Suprapubic skin (tissue), 3 donors: ENCODE measurements around the gene CLSTN2.

Experiments used
- EP300 ChIP-seq: sonication (generic); formaldehyde crosslinking; IDR thresholded peaks from one replicate; pipeline ENCODE4 v1.6.1; 2017; ENCODE audit warnings: antibody characterized with exemption
- POLR2A ChIP-seq, 2 donors: fragments of 450-650 bp; IDR thresholded peaks; one replicate each; pipeline ENCODE4 v1.6.1; 2017; ENCODE audit warnings: antibody characterized with exemption in 2 of 2, mild to moderate bottlenecking in 2 of 2, moderate library complexity in 2 of 2
- TF ChIP-seq, protein P1 (sequence below), 2 donors: fragments of 200-600 bp in 1 of 2; fragments of 450-650 bp in 1 of 2; sonication (generic) in 1 of 2; IDR thresholded peaks; one replicate each; pipeline ENCODE4 v1.5.1; 2016 to 2019; ENCODE audit warnings: antibody characterized with exemption in 2 of 2, mild to moderate bottlenecking in 1 of 2, moderate library complexity in 1 of 2

DNA sequence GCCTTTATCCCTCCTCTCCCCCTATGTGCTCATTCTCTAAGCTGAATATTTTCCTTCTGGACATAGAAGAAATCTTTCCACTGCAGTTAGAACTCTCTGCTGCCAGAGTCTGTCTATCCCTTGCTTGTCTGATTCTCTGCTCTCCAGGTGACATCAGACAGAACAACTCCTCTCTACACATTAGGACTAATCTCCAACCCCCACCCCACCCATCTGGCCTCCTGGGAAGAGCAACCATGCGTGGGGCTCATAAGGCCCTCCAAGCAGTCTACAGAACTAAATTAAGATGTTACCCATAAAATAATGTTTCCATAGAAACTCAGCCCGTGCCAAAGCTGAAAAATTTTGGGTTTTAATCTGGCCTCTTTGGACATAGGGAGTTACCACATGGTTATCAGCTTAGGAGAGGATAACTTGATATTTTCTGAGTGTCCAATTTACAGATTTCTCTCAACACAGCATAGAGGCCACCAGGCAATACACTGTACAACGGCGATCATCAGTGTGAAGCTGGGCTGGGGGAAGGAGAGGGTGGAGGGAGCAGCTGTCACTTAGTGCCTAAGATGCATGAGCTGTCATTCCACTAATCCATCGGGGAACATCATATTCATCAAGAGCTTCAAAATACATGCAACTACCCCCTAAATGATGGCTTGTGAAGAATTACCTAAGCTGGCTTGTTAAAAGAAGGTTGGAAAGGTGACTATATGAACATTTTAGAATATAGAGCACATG lies 199.4 kb downstream of the CLSTN2 start:
- TF ChIP-seq POLR2A (IDR thresholded peaks at IDR 0.05) (no peak), EP300 (no peak)
- TF ChIP-seq, protein P1, sequence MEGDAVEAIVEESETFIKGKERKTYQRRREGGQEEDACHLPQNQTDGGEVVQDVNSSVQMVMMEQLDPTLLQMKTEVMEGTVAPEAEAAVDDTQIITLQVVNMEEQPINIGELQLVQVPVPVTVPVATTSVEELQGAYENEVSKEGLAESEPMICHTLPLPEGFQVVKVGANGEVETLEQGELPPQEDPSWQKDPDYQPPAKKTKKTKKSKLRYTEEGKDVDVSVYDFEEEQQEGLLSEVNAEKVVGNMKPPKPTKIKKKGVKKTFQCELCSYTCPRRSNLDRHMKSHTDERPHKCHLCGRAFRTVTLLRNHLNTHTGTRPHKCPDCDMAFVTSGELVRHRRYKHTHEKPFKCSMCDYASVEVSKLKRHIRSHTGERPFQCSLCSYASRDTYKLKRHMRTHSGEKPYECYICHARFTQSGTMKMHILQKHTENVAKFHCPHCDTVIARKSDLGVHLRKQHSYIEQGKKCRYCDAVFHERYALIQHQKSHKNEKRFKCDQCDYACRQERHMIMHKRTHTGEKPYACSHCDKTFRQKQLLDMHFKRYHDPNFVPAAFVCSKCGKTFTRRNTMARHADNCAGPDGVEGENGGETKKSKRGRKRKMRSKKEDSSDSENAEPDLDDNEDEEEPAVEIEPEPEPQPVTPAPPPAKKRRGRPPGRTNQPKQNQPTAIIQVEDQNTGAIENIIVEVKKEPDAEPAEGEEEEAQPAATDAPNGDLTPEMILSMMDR (IDR thresholded peaks at IDR 0.05): no peak
